ENCODE measurements around the gene SHH. TPM values are rescaled to one million over a fixed set of nuclear protein-coding genes. Genes with fewer than 3 reads are reported as not detected.
A peak's percentile ranks its signal among the peaks of the same experiment; 100 is the strongest.

Gene SHH
- total RNA-seq, 1 experiment from 2014 or later, result 4.7 TPM

- H3K4me1 ChIP-seq, result peaks cover 7% of the 10 kb centered on the region
- CTCF ChIA-PET, result no interaction called here
- peak in 1 of 2 experiments; percentile 21 for DNase-seq
- no peak overlapping the region for H3K27ac Mint-ChIP-seq (ENCODE audit: unreplicated experiment)
- peaks cover 7% of the 10 kb centered on the region for H3K4me1 Mint-ChIP-seq (ENCODE audit: low read depth, unreplicated experiment)
- no peaks in the 10 kb centered on the region for H3K36me3 Mint-ChIP-seq (ENCODE audit: insufficient read depth, unreplicated experiment)
- H3K9me3 ChIP-seq, result no peaks in the 10 kb centered on the region
- no peaks in the 10 kb centered on the region for H3K9me3 Mint-ChIP-seq (ENCODE audit: unreplicated experiment)
- BruUV-seq (replicated peaks), result no TSS peak
- no peaks in the 10 kb centered on the region for H3K27me3 ChIP-seq (replicated peaks; ENCODE audit: control insufficient read depth, insufficient read depth, low read length)
- intact Hi-C loops (cut with micrococcal nuclease; ENCODE audit: unreplicated experiment), result no loop called here
- no peak overlapping the region for H3K4me3 Mint-ChIP-seq (ENCODE audit: unreplicated experiment)
- H3K36me3 ChIP-seq (ENCODE audit: control insufficient read depth, insufficient read depth, low read length), result no peaks in the 10 kb centered on the region
- H3K4me3 ChIP-seq (ENCODE audit: low read depth, low read length), result no peak overlapping the region
- TF ChIP-seq CTCF (IDR thresholded peaks at IDR 0.05; ENCODE audit: insufficient read depth in 1 of 2, low read depth in 1 of 2, low read length in 1 of 2, severe bottlenecking in 1 of 2, unreplicated experiment in 1 of 2), result no peak
- H3K27me3 Mint-ChIP-seq (ENCODE audit: insufficient read depth, unreplicated experiment), result no peaks in the 10 kb centered on the region
- POLR2A ChIA-PET, result interaction anchor here (0.6 kb wide), 1 partner anchor 256 kb away, joined by 10 read pairs; no protein-coding TSS in a partner anchor
Observed at GRCh38 chr7:155836216-155837125, 24.2 kb upstream of the SHH start.

DNA sequence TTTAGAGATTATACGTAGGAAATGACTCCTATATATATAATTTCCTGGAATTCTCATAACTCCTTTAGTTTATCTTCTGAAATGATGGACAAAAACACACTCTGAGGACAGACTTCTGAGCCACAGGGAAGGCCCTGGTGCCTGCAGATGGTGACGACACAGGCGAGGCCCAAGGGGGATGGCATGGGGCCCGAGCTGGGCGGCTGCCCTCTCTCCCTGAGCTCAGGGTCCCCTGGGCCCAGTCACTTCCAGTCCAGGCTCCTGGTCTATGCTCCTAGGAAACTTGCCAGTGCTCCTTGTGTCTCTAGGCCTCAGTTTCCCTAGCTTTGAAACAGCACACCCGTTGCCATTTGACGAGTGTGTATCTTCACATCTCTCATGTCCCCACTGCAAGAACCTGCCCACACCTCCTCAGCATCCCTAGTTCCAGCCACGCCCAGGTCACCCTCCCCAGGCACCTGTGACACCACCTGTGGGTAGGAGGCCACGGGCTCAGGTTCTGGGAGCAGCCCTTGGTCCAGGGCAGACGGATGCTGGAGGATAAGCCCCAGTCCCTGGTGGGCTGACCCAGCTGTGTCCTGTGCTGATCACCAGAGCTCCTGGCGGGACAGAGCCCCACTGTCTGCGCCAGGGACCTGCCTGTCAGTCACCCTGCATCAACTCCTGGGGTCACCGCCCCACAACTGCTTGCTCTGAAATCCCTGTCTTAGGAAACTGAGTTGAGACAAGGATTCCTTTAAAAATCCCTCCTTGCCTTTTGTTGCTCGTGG is 23.4 kb upstream of the SHH start:
- peaks cover 12% of the 10 kb centered on the region for H3K4me1 ChIP-seq
- H3K27me3 Mint-ChIP-seq (ENCODE audit: insufficient read depth, unreplicated experiment), result no peaks in the 10 kb centered on the region
- no peak overlapping the region for H3K27ac Mint-ChIP-seq (ENCODE audit: unreplicated experiment)
- no peaks in the 10 kb centered on the region for H3K36me3 Mint-ChIP-seq (ENCODE audit: insufficient read depth, unreplicated experiment)
- TF ChIP-seq CTCF (IDR thresholded peaks at IDR 0.05; ENCODE audit: insufficient read depth in 1 of 2, low read depth in 1 of 2, low read length in 1 of 2, severe bottlenecking in 1 of 2, unreplicated experiment in 1 of 2), result no peak
- POLR2A ChIA-PET, result no interaction called here
- DNase-seq, result peak in 1 of 2 experiments; percentile 32
- intact Hi-C loops (cut with micrococcal nuclease; ENCODE audit: unreplicated experiment), result no loop called here
- H3K27me3 ChIP-seq (replicated peaks; ENCODE audit: control insufficient read depth, insufficient read depth, low read length), result no peaks in the 10 kb centered on the region
- H3K9me3 Mint-ChIP-seq (ENCODE audit: unreplicated experiment), result no peaks in the 10 kb centered on the region
- no peaks in the 10 kb centered on the region for H3K36me3 ChIP-seq (ENCODE audit: control insufficient read depth, insufficient read depth, low read length)
- no peaks in the 10 kb centered on the region for H3K9me3 ChIP-seq
- no peak overlapping the region for H3K4me3 Mint-ChIP-seq (ENCODE audit: unreplicated experiment)
- CTCF ChIA-PET, result no interaction called here
- H3K4me1 Mint-ChIP-seq (ENCODE audit: low read depth, unreplicated experiment), result peaks cover 7% of the 10 kb centered on the region
- H3K4me3 ChIP-seq (ENCODE audit: low read depth, low read length), result no peak overlapping the region
- BruUV-seq (replicated peaks), result no TSS peak

- peak in 1 of 2 experiments; percentile 7 for DNase-seq
- Mint-ChIP-seq H3K4me3 (ENCODE audit: unreplicated experiment) (no peak overlapping the region), H3K36me3 (ENCODE audit: insufficient read depth, unreplicated experiment) (no peaks in the 10 kb centered on the region), H3K27me3 (ENCODE audit: insufficient read depth, unreplicated experiment) (no peaks in the 10 kb centered on the region), H3K9me3 (ENCODE audit: unreplicated experiment) (no peaks in the 10 kb centered on the region), H3K27ac (ENCODE audit: unreplicated experiment) (no peak overlapping the region), H3K4me1 (ENCODE audit: low read depth, unreplicated experiment) (peaks cover 7% of the 10 kb centered on the region)
- Histone ChIP-seq H3K36me3 (ENCODE audit: control insufficient read depth, insufficient read depth, low read length) (no peaks in the 10 kb centered on the region), H3K4me3 (ENCODE audit: low read depth, low read length) (no peak overlapping the region), H3K9me3 (no peaks in the 10 kb centered on the region), H3K4me1 (peaks cover 12% of the 10 kb centered on the region), H3K27me3 (replicated peaks; ENCODE audit: control insufficient read depth, insufficient read depth, low read length) (no peaks in the 10 kb centered on the region)
- CTCF ChIA-PET, result no interaction called here
- TF ChIP-seq CTCF (IDR thresholded peaks at IDR 0.05; ENCODE audit: insufficient read depth in 1 of 2, low read depth in 1 of 2, low read length in 1 of 2, severe bottlenecking in 1 of 2, unreplicated experiment in 1 of 2), result no peak
- POLR2A ChIA-PET, result no interaction called here
- intact Hi-C loops (cut with micrococcal nuclease; ENCODE audit: unreplicated experiment), result no loop called here
- no TSS peak for BruUV-seq (replicated peaks)
Observed at GRCh38 chr7:155834486-155835048, 22.3 kb upstream of the SHH start.
